Measurements from ENCODE around the gene RNF38. TPM values are rescaled to one million over a fixed set of nuclear protein-coding genes. Genes with fewer than 3 reads are reported as not detected.
"Not testable (repeated sequence)": the region's sequence is repeated elsewhere in the genome, so short reads cannot be mapped to it uniquely, and the experiment has no call there.

The RNF38 gene
- total and polyA plus RNA-seq, 2 donors (not counting 3 experiments of a cell fraction or from before 2014, with no cell fraction given), result 36.7 to 47.2 TPM

DNA sequence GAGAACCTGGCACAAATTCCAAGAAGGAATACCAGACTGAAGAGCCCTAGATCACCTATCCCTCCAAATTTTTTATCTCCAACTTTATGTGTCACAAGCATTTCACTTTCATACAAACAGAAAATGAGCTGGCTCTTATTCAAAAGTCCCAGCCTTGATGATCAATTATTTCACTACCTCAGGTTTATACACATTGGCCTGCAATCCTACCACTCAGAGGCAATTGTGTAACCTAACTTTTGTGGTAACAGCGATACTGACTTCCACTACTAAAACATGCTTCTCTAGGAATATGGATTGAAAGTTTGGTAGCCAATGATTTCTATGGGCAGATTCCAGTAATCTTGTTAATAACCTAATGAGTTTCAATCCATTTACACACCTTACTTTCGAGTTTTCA, 10.5 kb downstream of the RNF38 start:
- dilution Hi-C loops (cut with MboI; ENCODE audit: extremely low pct_ligation_motif_present, low sequenced_read_pairs), result no loop called here
- intact Hi-C loops (cut with micrococcal nuclease), result no loop called here
- ChIA-PET CTCF (interaction anchor here (1.7 kb wide), 1 partner anchor 11 kb away, joined by 5 read pairs; the partner anchor contains the start of gene RNF38), POLR2A (no interaction called here)
- Histone ChIP-seq H3K27ac (ENCODE audit: insufficient read depth, low read depth, low read length) (no peak overlapping the region), H3K4me1 (ENCODE audit: control insufficient read depth, extremely low read depth, insufficient read depth, low read length) (no peaks in the 10 kb centered on the region), H3K4me2 (ENCODE audit: insufficient read depth, low read length) (no peak overlapping the region), H4K20me1 (replicated peaks; ENCODE audit: control insufficient read depth, extremely low read depth, insufficient read depth, low read length) (peaks cover 11% of the 10 kb centered on the region), H3K4me3 (replicated peaks in 1 of 3; ENCODE audit: insufficient read depth in 1 of 3, low read depth in 1 of 3, low read length in 3 of 3) (no peak overlapping the region), H3K9ac (replicated peaks; ENCODE audit: extremely low read depth, insufficient read depth, low read length) (no peak overlapping the region), H3K36me3 (ENCODE audit: control insufficient read depth in 2 of 2, extremely low read depth in 1 of 2, insufficient read depth in 2 of 2, low read length in 2 of 2) (peaks cover 0 to 5% of the 10 kb centered on the region in 2 experiments), H3K9me3 (replicated peaks; ENCODE audit: control insufficient read depth, insufficient read depth, low read length) (no peaks in the 10 kb centered on the region), H2AFZ (ENCODE audit: low read depth, low read length) (no peak overlapping the region), H3K9me1 (replicated peaks; ENCODE audit: control insufficient read depth, extremely low read depth, insufficient read depth, low read length) (no peaks in the 10 kb centered on the region), H3K79me2 (ENCODE audit: control insufficient read depth, insufficient read depth, low read length) (peaks cover 85% of the 10 kb centered on the region), H3K27me3 (ENCODE audit: control insufficient read depth in 2 of 2, insufficient read depth in 2 of 2, low read length in 2 of 2) (no peaks in the 10 kb centered on the region)
- DNase-seq (ENCODE audit: low read depth, low spot score) (no peak), FAIRE-seq (no peak)
- no TSS peak for BruUV-seq (replicated peaks)
- no peak for TF ChIP-seq EZH2 (IDR thresholded peaks at IDR 0.05; ENCODE audit: borderline replicate concordance, low read depth, low read length, severe bottlenecking)
- TF ChIP-seq FOS (IDR thresholded peaks at IDR 0.05; ENCODE audit: borderline replicate concordance, insufficient read depth, low read length), result no peak
- no peak for TF ChIP-seq POLR2A (IDR thresholded peaks at IDR 0.05; ENCODE audit: low read depth, low read length)
- no peak for TF ChIP-seq MYC (IDR thresholded peaks at IDR 0.05; ENCODE audit: low read depth, low read length)
- TF ChIP-seq, protein P1, sequence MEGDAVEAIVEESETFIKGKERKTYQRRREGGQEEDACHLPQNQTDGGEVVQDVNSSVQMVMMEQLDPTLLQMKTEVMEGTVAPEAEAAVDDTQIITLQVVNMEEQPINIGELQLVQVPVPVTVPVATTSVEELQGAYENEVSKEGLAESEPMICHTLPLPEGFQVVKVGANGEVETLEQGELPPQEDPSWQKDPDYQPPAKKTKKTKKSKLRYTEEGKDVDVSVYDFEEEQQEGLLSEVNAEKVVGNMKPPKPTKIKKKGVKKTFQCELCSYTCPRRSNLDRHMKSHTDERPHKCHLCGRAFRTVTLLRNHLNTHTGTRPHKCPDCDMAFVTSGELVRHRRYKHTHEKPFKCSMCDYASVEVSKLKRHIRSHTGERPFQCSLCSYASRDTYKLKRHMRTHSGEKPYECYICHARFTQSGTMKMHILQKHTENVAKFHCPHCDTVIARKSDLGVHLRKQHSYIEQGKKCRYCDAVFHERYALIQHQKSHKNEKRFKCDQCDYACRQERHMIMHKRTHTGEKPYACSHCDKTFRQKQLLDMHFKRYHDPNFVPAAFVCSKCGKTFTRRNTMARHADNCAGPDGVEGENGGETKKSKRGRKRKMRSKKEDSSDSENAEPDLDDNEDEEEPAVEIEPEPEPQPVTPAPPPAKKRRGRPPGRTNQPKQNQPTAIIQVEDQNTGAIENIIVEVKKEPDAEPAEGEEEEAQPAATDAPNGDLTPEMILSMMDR (IDR thresholded peaks at IDR 0.05; ENCODE audit: extremely low read depth in 1 of 2, insufficient read depth in 1 of 2, low read depth in 1 of 2, low read length in 2 of 2), result no peak
- TF ChIP-seq JUN (IDR thresholded peaks at IDR 0.05; ENCODE audit: borderline replicate concordance, insufficient read depth, insufficient read length, low read depth), result no peak
- TF ChIP-seq, protein P2, sequence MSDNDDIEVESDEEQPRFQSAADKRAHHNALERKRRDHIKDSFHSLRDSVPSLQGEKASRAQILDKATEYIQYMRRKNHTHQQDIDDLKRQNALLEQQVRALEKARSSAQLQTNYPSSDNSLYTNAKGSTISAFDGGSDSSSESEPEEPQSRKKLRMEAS (IDR thresholded peaks at IDR 0.05; ENCODE audit: insufficient read depth, insufficient read length), result no peak
- no peak for TF ChIP-seq GATA2 (IDR thresholded peaks at IDR 0.05; ENCODE audit: insufficient read depth, insufficient read length, low read depth, low read length)
- TF ChIP-seq POLR2AphosphoS5 (IDR thresholded peaks at IDR 0.05; ENCODE audit: insufficient read depth, low read depth, low read length), result no peak

DNA sequence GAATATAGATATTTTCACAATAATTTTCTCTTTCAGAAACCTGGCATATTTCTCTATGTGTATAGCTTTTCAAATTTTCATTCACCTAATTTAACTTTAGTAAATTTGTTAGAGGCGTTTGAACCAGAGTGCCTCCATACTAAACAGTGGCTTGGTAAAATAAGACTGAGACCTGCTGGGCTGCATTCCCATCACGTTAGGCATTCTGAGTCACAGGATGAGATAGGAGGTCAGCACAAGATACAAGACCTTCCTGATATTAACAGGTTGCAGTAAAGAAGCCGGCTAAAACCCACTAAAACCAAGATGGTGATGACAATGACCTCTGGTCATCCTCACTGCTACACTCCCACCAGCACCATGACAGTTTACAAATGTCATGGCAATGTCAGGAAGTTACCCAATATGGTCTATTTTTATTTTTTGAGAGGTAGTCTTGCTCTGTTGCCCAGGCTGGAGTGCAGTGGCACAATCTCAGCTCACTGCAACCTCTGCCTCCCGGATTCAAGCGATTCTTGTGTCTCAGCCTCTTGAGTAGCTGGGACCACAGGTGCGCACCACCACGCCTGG, 13.6 kb downstream of the RNF38 start:
- H3K9me1 ChIP-seq (replicated peaks; ENCODE audit: control insufficient read depth, extremely low read depth, insufficient read depth, low read length); H3K36me3 ChIP-seq (ENCODE audit: control insufficient read depth in 2 of 2, extremely low read depth in 1 of 2, insufficient read depth in 2 of 2, low read length in 2 of 2); H3K4me3 ChIP-seq (replicated peaks in 1 of 3; ENCODE audit: insufficient read depth in 1 of 3, low read depth in 1 of 3, low read length in 3 of 3); BruUV-seq (replicated peaks); H3K4me1 ChIP-seq (ENCODE audit: control insufficient read depth, extremely low read depth, insufficient read depth, low read length); H3K27me3 ChIP-seq (ENCODE audit: control insufficient read depth in 2 of 2, insufficient read depth in 2 of 2, low read length in 2 of 2); H3K9ac ChIP-seq (replicated peaks; ENCODE audit: extremely low read depth, insufficient read depth, low read length); DNase-seq (ENCODE audit: low read depth, low spot score); H3K27ac ChIP-seq (ENCODE audit: insufficient read depth, low read depth, low read length); H3K4me2 ChIP-seq (ENCODE audit: insufficient read depth, low read length); H2AFZ ChIP-seq (ENCODE audit: low read depth, low read length); intact Hi-C loops (cut with micrococcal nuclease); FAIRE-seq; CTCF ChIA-PET; POLR2A ChIA-PET; H3K9me3 ChIP-seq (replicated peaks; ENCODE audit: control insufficient read depth, insufficient read depth, low read length); dilution Hi-C loops (cut with MboI; ENCODE audit: extremely low pct_ligation_motif_present, low sequenced_read_pairs): not testable (repeated sequence)
- Histone ChIP-seq H3K79me2 (ENCODE audit: control insufficient read depth, insufficient read depth, low read length) (peaks cover 87% of the 10 kb centered on the region), H4K20me1 (replicated peaks; ENCODE audit: control insufficient read depth, extremely low read depth, insufficient read depth, low read length) (peaks cover 11% of the 10 kb centered on the region)
